ENCODE measurements around the gene AUTS2.

DNA sequence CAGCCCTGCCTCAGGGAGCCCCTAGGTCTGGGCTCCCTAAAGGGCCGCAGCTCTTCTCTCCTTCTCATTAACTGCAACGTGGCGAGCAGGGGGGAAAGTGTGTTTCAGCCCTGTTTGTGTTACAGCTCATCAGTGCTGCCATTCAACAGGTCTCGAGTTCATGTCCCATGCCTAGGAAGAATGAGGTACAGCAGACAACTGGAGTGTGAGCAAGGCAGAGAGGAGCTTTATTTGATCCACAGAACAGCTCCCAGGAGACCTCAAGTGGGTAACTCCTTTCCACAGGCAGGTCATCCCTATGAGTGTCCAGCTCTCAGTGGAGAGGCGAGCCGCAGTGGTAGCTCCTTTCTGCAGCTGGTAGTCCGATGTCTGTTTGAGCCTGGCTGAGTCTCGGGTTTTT is 313.1 kb downstream of the AUTS2 start:
- TF ChIP-seq POLR2A (IDR thresholded peaks at IDR 0.05) (no peak), POLR2AphosphoS5 (IDR thresholded peaks at IDR 0.05) (no peak)

All from spleen (tissue), 3 donors.